Measurements from ENCODE around the gene TSHB.

TSHB gene

GRCh38 chr1:115062542-115063004, 32.9 kb downstream of the TSHB start:
- no peaks in the 10 kb centered on the region for H3K4me1 Mint-ChIP-seq

DNA sequence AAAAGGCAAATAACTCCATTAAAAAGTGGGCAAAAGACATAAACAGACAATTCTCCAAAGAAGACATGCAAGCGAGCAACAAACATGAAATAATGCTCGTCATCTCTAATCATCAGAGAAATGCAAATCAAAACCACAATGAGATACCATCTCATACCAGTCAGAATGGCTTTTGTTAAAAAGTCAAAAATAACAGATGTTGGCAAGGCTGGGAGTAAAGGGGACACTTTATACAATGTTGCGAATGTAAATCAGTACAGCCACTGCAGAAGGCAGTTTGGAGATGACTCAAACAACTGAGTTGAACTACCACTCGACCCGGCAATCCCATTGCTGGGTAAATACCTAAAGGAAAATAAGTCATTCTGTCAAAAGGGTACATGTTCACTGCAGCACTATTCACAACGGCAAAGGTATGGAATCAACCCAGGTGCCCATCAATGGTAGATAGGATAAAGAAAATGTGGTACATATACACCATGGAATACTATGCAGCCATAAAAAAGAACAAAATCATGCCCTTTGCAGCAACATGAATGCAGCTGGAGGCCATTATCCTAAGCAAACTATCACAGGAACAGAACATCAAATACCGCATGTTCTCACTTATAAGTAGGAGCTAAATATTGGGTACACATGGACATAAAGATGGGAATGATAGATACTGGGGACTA, 33.7 kb downstream of the TSHB start:
- Mint-ChIP-seq H3K4me3 (no peak overlapping the region), H3K27me3 (ENCODE audit: low read depth, poor library complexity) (no peaks in the 10 kb centered on the region), H3K27ac (no peak overlapping the region), H3K36me3 (ENCODE audit: low read depth) (peaks cover 22% of the 10 kb centered on the region), H3K9me3 (no peaks in the 10 kb centered on the region), H3K4me1 (no peaks in the 10 kb centered on the region)
- no peak for DNase-seq
- TF ChIP-seq, protein P1, sequence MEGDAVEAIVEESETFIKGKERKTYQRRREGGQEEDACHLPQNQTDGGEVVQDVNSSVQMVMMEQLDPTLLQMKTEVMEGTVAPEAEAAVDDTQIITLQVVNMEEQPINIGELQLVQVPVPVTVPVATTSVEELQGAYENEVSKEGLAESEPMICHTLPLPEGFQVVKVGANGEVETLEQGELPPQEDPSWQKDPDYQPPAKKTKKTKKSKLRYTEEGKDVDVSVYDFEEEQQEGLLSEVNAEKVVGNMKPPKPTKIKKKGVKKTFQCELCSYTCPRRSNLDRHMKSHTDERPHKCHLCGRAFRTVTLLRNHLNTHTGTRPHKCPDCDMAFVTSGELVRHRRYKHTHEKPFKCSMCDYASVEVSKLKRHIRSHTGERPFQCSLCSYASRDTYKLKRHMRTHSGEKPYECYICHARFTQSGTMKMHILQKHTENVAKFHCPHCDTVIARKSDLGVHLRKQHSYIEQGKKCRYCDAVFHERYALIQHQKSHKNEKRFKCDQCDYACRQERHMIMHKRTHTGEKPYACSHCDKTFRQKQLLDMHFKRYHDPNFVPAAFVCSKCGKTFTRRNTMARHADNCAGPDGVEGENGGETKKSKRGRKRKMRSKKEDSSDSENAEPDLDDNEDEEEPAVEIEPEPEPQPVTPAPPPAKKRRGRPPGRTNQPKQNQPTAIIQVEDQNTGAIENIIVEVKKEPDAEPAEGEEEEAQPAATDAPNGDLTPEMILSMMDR (IDR thresholded peaks at IDR 0.05) = no peak

More at GRCh38 chr1:115062542-115063004, 32.9 kb downstream of the TSHB start:
- Mint-ChIP-seq H3K36me3 (ENCODE audit: low read depth) (peaks cover 20% of the 10 kb centered on the region), H3K4me3 (no peak overlapping the region), H3K27ac (no peak overlapping the region), H3K27me3 (ENCODE audit: low read depth, poor library complexity) (no peaks in the 10 kb centered on the region), H3K9me3 (no peaks in the 10 kb centered on the region)
- no peak for DNase-seq
- TF ChIP-seq, protein P1 (IDR thresholded peaks at IDR 0.05) = no peak

DNA sequence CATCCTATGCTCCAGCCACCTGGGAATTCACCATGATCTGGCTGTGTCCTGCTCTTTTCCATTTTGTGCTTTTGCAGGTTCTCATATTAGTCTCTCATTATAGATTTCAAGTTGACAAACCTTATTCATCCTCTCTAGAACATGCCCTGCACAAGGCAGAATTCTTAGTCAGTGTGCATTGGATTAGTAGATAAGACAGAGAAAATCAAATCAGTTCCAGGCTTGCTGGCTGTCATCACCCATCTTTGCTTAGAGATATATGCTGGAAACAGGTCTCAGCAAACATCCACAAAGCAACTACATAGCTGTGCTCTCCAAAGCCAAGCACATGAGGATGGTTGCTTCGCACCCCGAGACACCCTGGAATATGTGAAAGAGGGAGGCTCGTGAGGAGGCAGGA, 34.8 kb downstream of the TSHB start:
- Mint-ChIP-seq H3K36me3 (ENCODE audit: low read depth) (peaks cover 28% of the 10 kb centered on the region), H3K27me3 (ENCODE audit: low read depth, poor library complexity) (peaks cover 7% of the 10 kb centered on the region), H3K27ac (no peak overlapping the region), H3K4me1 (peaks cover under 1% of the 10 kb centered on the region), H3K9me3 (no peaks in the 10 kb centered on the region), H3K4me3 (no peak overlapping the region)
- DNase-seq = no peak
- TF ChIP-seq, protein P1 (IDR thresholded peaks at IDR 0.05) = no peak

DNA sequence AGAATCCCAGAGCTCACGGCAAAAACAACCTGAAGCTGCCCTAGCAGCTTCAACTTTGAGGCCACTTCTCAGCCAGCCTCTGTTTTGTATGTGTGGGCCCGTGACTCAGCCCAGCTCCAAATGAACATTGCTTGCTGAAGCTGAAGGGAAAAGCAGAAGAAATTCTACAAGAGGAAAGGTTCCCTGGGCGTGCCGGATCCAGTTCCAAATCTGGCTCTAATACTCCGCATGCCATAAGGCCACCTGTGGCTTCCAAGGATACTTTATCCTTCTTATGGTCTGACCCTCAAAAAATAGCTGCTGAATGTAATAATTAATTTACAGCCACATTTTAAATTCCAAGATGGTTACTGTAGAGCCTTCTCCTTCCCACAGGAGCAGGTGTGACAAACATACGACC, 35.4 kb downstream of the TSHB start:
- DNase-seq = no peak
- H3K9me3 Mint-ChIP-seq = no peaks in the 10 kb centered on the region
- H3K4me1 Mint-ChIP-seq = peaks cover 6% of the 10 kb centered on the region
- H3K4me3 Mint-ChIP-seq = no peak overlapping the region
- TF ChIP-seq, protein P1 (IDR thresholded peaks at IDR 0.05) = no peak
- H3K27ac Mint-ChIP-seq = no peak overlapping the region
- H3K36me3 Mint-ChIP-seq (ENCODE audit: low read depth) = peaks cover 28% of the 10 kb centered on the region
- peaks cover 7% of the 10 kb centered on the region for H3K27me3 Mint-ChIP-seq (ENCODE audit: low read depth, poor library complexity)

GRCh38 chr1:115067161-115067859, 37.7 kb downstream of the TSHB start:
- H3K4me1 Mint-ChIP-seq = peaks cover 20% of the 10 kb centered on the region
- H3K27me3 Mint-ChIP-seq (ENCODE audit: low read depth, poor library complexity) = peaks cover 7% of the 10 kb centered on the region
- H3K9me3 Mint-ChIP-seq = no peaks in the 10 kb centered on the region
- no peak overlapping the region for H3K4me3 Mint-ChIP-seq
- no peak for DNase-seq
- no peak overlapping the region for H3K27ac Mint-ChIP-seq
- peaks cover 28% of the 10 kb centered on the region for H3K36me3 Mint-ChIP-seq (ENCODE audit: low read depth)
- TF ChIP-seq, protein P1 (IDR thresholded peaks at IDR 0.05) = no peak

All from nephron progenitor cell (in vitro differentiated cells).